HT1080 (cell line): ENCODE measurements around the gene SH3BGR. TPM values are rescaled to one million over a fixed set of nuclear protein-coding genes. Genes with fewer than 3 reads are reported as not detected.

Experiments used
- DNase-seq: peaks from one replicate; pipeline ENCODE4 v3.0.0-alpha.2; 2015; ENCODE audit warnings: low read depth
- total RNA-seq: library from RNA; depleted of rRNA; stranded (reverse); fragments of >200 nt; shearing (Covaris generic); gene quantifications from 2 replicates; pipeline ENCODE4 v1.2.3, GENCODE V29; 2014

SH3BGR gene
- total RNA-seq, 1 experiment from 2014 or later: 0.31 TPM

- DNase-seq: no peak
Observed at GRCh38 chr21:39511102-39511501, 59.3 kb downstream of the SH3BGR start.

GRCh38 chr21:39513735-39514134, 62.0 kb downstream of the SH3BGR start:
- DNase-seq: no peak

- no peak for DNase-seq
Observed at GRCh38 chr21:39515684-39516472, 64.1 kb downstream of the SH3BGR start.

- peak; percentile 52 for DNase-seq
Observed at GRCh38 chr21:39518055-39518846, 66.5 kb downstream of the SH3BGR start.

- no peak for DNase-seq
Observed at GRCh38 chr21:39518847-39519210, 67.1 kb downstream of the SH3BGR start.

GRCh38 chr21:39519835-39520234, 68.1 kb downstream of the SH3BGR start:
- DNase-seq: no peak

- no peak for DNase-seq
Observed at GRCh38 chr21:39523399-39523798, 71.6 kb downstream of the SH3BGR start.

GRCh38 chr21:39523915-39524314, 72.1 kb downstream of the SH3BGR start:
- DNase-seq: no peak

GRCh38 chr21:39525129-39525528, 73.4 kb downstream of the SH3BGR start:
- no peak for DNase-seq

GRCh38 chr21:39525601-39526000, 73.8 kb downstream of the SH3BGR start:
- no peak for DNase-seq

GRCh38 chr21:39527067-39527595, 75.4 kb downstream of the SH3BGR start:
- DNase-seq: no peak

GRCh38 chr21:39527664-39528381, 76.1 kb downstream of the SH3BGR start:
- no peak for DNase-seq

- no peak for DNase-seq
Observed at GRCh38 chr21:39529026-39529425, 77.3 kb downstream of the SH3BGR start.

- no peak for DNase-seq
Observed at GRCh38 chr21:39531064-39531463, 79.3 kb downstream of the SH3BGR start.

- DNase-seq: no peak
Observed at GRCh38 chr21:39531840-39532239, 80.1 kb downstream of the SH3BGR start.

- no peak for DNase-seq
Observed at GRCh38 chr21:39533545-39534380, 82.0 kb downstream of the SH3BGR start.

- DNase-seq: no peak
Observed at GRCh38 chr21:39535646-39536437, 84.1 kb downstream of the SH3BGR start.

- DNase-seq: no peak
Observed at GRCh38 chr21:39536835-39537234, 85.1 kb downstream of the SH3BGR start.

- DNase-seq: no peak
Observed at GRCh38 chr21:39537571-39537970, 85.8 kb downstream of the SH3BGR start.

- DNase-seq: no peak
Observed at GRCh38 chr21:39538453-39539042, 86.8 kb downstream of the SH3BGR start.
